ENCODE data around the gene CCKAR. TPM values are rescaled to one million over a fixed set of nuclear protein-coding genes. Genes with fewer than 3 reads are reported as not detected.

The CCKAR gene
- total and polyA plus RNA-seq, 2 of the 8 experiments (the other 6 are each of a cell fraction or from before 2014, with no cell fraction given), result not detected

GRCh38 chr4:26476545-26476944 is 13.7 kb downstream of the CCKAR start:
- DNase-seq (ENCODE audit: low read depth in 1 of 2, low spot score in 2 of 2) (no peak), FAIRE-seq (no peak)
- Histone ChIP-seq H3K27ac (ENCODE audit: low read depth, low read length) (no peak overlapping the region), H3K23ac (ENCODE audit: insufficient read length) (no peak overlapping the region), H3K23me2 (ENCODE audit: low read depth, low read length) (no peaks in the 10 kb centered on the region), H3K4me1 (replicated peaks in 1 of 4; ENCODE audit: control insufficient read depth in 3 of 4, insufficient read depth in 4 of 4, low read length in 3 of 4) (no peaks in the 10 kb centered on the region; a peak in 1 of 7 replicates), H3K4ac (replicated peaks; ENCODE audit: insufficient read length, low read depth, low read length) (no peak overlapping the region), H3K4me2 (ENCODE audit: insufficient read depth in 1 of 2, low read depth in 2 of 2, low read length in 2 of 2) (no peak overlapping the region), H2AK5ac (ENCODE audit: low read depth, low read length) (no peak overlapping the region), H4K5ac (ENCODE audit: insufficient read length, low read depth, low read length) (no peak overlapping the region), H2BK120ac (replicated peaks; ENCODE audit: low read depth, low read length) (no peak overlapping the region), H3K79me2 (ENCODE audit: control insufficient read depth in 1 of 2, insufficient read depth in 2 of 2, low read length in 2 of 2) (no peaks in the 10 kb centered on the region), H3K27me3 (replicated peaks in 1 of 4; ENCODE audit: control insufficient read depth in 3 of 4, extremely low read depth in 1 of 4, insufficient read depth in 3 of 4, low read length in 3 of 4) (no peaks in the 10 kb centered on the region), H3K9me3 (ENCODE audit: insufficient read depth in 2 of 2, low read depth in 1 of 2, low read length in 1 of 2) (no peaks in the 10 kb centered on the region), H2BK5ac (ENCODE audit: low read depth, low read length) (no peak overlapping the region), H2BK12ac (ENCODE audit: low read depth, low read length) (no peak overlapping the region), H3K79me1 (ENCODE audit: low read depth, low read length) (no peaks in the 10 kb centered on the region), H3K36me3 (ENCODE audit: control insufficient read depth in 2 of 4, insufficient read depth in 4 of 4, low read length in 3 of 4) (no peaks in the 10 kb centered on the region), H2AFZ (ENCODE audit: low read length) (no peak overlapping the region), H3K9ac (replicated peaks in 1 of 4; ENCODE audit: extremely low read depth in 1 of 4, low read depth in 3 of 4, low read length in 3 of 4) (no peak overlapping the region), H4K91ac (replicated peaks; ENCODE audit: insufficient read length, low read length) (no peak overlapping the region), H3K4me3 (ENCODE audit: extremely low read depth in 1 of 4, insufficient read depth in 2 of 4, low read depth in 3 of 4, low read length in 4 of 4) (no peak overlapping the region), H3K14ac (ENCODE audit: insufficient read length) (no peak overlapping the region), H2BK15ac (ENCODE audit: low read length) (no peak overlapping the region), H2BK20ac (ENCODE audit: low read length) (no peak overlapping the region), H3K56ac (replicated peaks; ENCODE audit: insufficient read length, low read depth, low read length) (no peak overlapping the region), H3K18ac (ENCODE audit: extremely low read depth, low read length) (no peak overlapping the region), H4K8ac (ENCODE audit: extremely low read depth, insufficient read depth, low read length) (no peak overlapping the region), H4K20me1 (replicated peaks in 1 of 2; ENCODE audit: control insufficient read depth in 1 of 2, insufficient read depth in 2 of 2, low read length in 2 of 2) (no peaks in the 10 kb centered on the region)
- ChIA-PET CTCF (ENCODE audit: partially characterized antibody) (interaction anchor here (4.9 kb wide), 1 partner anchor 16 kb away, joined by 33 read pairs; no protein-coding TSS in a partner anchor), POLR2A (ENCODE audit: partially characterized antibody) (no interaction called here)
- no peak for TF ChIP-seq EGR1 (IDR thresholded peaks at IDR 0.05; ENCODE audit: borderline replicate concordance, low read depth, low read length)
- TF ChIP-seq TEAD4 (IDR thresholded peaks at IDR 0.05; ENCODE audit: low read depth, low read length), result no peak
- TF ChIP-seq SIRT6 (IDR thresholded peaks at IDR 0.05; ENCODE audit: low read length), result no peak
- TF ChIP-seq BACH1 (IDR thresholded peaks at IDR 0.05; ENCODE audit: low read length), result no peak
- TF ChIP-seq KDM1A (IDR thresholded peaks at IDR 0.05; ENCODE audit: borderline replicate concordance, low read length), result no peak
- TF ChIP-seq HDAC2 (IDR thresholded peaks at IDR 0.05; ENCODE audit: borderline replicate concordance in 1 of 2, low read depth in 2 of 2, low read length in 2 of 2), result no peak
- no peak for TF ChIP-seq KDM5A (IDR thresholded peaks at IDR 0.05; ENCODE audit: low read length)
- WGBS, 2 experiments (ENCODE audit: extremely low coverage in 1 of 2, insufficient coverage in 1 of 2, insufficient read length in 1 of 2, insufficient replicate concordance in 2 of 2, low coverage in 1 of 2, low lambda C conversion rate in 2 of 2, missing lambda C conversion rate in 1 of 2), result 85% methylated on average over 5 of the region's 5 CpGs; no CpG with 5 or more reads in 1 of the 2 experiments
